Lower leg skin (tissue), 3 donors: ENCODE measurements around the gene TMEM200C.
"Not testable (repeated sequence)": the region's sequence is repeated elsewhere in the genome, so short reads cannot be mapped to it uniquely, and the experiment has no call there.

Experiments
- POLR2A ChIP-seq, 2 donors: fragments of 450-650 bp; IDR thresholded peaks; one replicate each; pipeline ENCODE4 v1.6.1; 2016 to 2017; ENCODE audit warnings: antibody characterized with exemption in 2 of 2, mild to moderate bottlenecking in 1 of 2, moderate library complexity in 1 of 2
- TF ChIP-seq, protein P1 (sequence below), 3 donors: fragments of 450-650 bp; IDR thresholded peaks; one replicate each; pipeline ENCODE4 v1.5.1; 2016; ENCODE audit warnings: antibody characterized with exemption in 3 of 3, mild to moderate bottlenecking in 3 of 3, moderate library complexity in 2 of 3

DNA sequence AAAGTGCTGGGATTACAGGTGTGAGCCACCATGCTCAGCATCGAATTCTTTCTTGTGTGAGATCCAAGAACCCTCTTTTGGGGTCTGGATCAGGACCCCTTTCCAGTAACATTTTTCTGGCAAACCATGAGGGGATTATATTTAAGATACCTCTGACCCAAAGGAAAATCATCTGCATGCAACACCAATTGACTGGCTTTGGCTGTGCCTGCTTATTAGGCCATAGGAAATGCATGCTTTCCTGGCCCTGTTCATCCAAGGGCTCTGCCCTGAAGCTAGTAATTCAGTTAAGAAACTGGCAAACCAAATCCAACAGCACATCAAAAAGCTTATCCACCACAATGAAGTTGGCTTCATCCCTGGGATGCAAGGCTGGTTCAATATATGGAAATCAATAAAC is 33.2 kb downstream of the TMEM200C start:
- TF ChIP-seq, protein P1, sequence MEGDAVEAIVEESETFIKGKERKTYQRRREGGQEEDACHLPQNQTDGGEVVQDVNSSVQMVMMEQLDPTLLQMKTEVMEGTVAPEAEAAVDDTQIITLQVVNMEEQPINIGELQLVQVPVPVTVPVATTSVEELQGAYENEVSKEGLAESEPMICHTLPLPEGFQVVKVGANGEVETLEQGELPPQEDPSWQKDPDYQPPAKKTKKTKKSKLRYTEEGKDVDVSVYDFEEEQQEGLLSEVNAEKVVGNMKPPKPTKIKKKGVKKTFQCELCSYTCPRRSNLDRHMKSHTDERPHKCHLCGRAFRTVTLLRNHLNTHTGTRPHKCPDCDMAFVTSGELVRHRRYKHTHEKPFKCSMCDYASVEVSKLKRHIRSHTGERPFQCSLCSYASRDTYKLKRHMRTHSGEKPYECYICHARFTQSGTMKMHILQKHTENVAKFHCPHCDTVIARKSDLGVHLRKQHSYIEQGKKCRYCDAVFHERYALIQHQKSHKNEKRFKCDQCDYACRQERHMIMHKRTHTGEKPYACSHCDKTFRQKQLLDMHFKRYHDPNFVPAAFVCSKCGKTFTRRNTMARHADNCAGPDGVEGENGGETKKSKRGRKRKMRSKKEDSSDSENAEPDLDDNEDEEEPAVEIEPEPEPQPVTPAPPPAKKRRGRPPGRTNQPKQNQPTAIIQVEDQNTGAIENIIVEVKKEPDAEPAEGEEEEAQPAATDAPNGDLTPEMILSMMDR (IDR thresholded peaks at IDR 0.05): not testable (repeated sequence)
- not testable (repeated sequence) for TF ChIP-seq POLR2A (IDR thresholded peaks at IDR 0.05)
